ENCODE measurements around the gene TMEM167B.

The TMEM167B gene

GRCh38 chr1:109112652-109113285 lies 22.2 kb downstream of the TMEM167B start:
- Histone ChIP-seq H2AFZ (ENCODE audit: low read depth, low read length, severe bottlenecking) (peak overlapping the region; percentile 99), H3K9me3 (ENCODE audit: insufficient read depth, low read length) (no peaks in the 10 kb centered on the region), H3K9ac (ENCODE audit: low read length) (peak overlapping the region; percentile 52), H3K27ac (ENCODE audit: low read depth, low read length) (no peak overlapping the region), H3K9me2 (replicated peaks; ENCODE audit: insufficient read depth, low read length) (no peaks in the 10 kb centered on the region), H4K20me1 (ENCODE audit: low read depth, low read length) (no peaks in the 10 kb centered on the region), H3K36me3 (ENCODE audit: low read length) (no peaks in the 10 kb centered on the region), H3F3A (ENCODE audit: insufficient read depth) (peaks cover 12% of the 10 kb centered on the region; the same call in 1 of the 2 replicates), H3K27me3 (ENCODE audit: low read length) (no peaks in the 10 kb centered on the region), H3K4me2 (ENCODE audit: low read depth, low read length, poor library complexity, severe bottlenecking) (peak overlapping the region; percentile 90), H3K4me3 (ENCODE audit: insufficient read depth, low read length, poor library complexity, severe bottlenecking) (peak overlapping the region; percentile 9), H3K79me2 (ENCODE audit: insufficient read depth, low read length) (no peaks in the 10 kb centered on the region)
- TF ChIP-seq CTCF (IDR thresholded peaks at IDR 0.05; ENCODE audit: insufficient read depth, low read length, poor library complexity, severe bottlenecking) (peak; percentile 94), EZH2phosphoT487 (conservative IDR thresholded peaks at IDR 0.05; ENCODE audit: low read length) (no peak)

- H3K4me2 ChIP-seq (ENCODE audit: low read depth, low read length, poor library complexity, severe bottlenecking) = peak within 1 kb of the TSS; percentile 90
- H3F3A ChIP-seq (ENCODE audit: insufficient read depth) = peaks cover 12% of the 10 kb centered on the region; the same call in 1 of the 2 replicates
- H3K9ac ChIP-seq (ENCODE audit: low read length) = peak within 1 kb of the TSS; percentile 52
- peak within 1 kb of the TSS; percentile 99 for H2AFZ ChIP-seq (ENCODE audit: low read depth, low read length, severe bottlenecking)
- H3K36me3 ChIP-seq (ENCODE audit: low read length) = no peaks in the 10 kb centered on the region
- H3K79me2 ChIP-seq (ENCODE audit: insufficient read depth, low read length) = no peaks in the 10 kb centered on the region
- peak within 1 kb of the TSS; percentile 63 for H3K4me3 ChIP-seq (ENCODE audit: insufficient read depth, low read length, poor library complexity, severe bottlenecking)
- no peaks in the 10 kb centered on the region for H3K9me3 ChIP-seq (ENCODE audit: insufficient read depth, low read length)
- H3K9me2 ChIP-seq (replicated peaks; ENCODE audit: insufficient read depth, low read length) = no peaks in the 10 kb centered on the region
- TF ChIP-seq CTCF (IDR thresholded peaks at IDR 0.05; ENCODE audit: insufficient read depth, low read length, poor library complexity, severe bottlenecking) (no peak), EZH2phosphoT487 (conservative IDR thresholded peaks at IDR 0.05; ENCODE audit: low read length) (no peak)
- H3K27ac ChIP-seq (ENCODE audit: low read depth, low read length) = no peak within 1 kb of the TSS
- no peaks in the 10 kb centered on the region for H4K20me1 ChIP-seq (ENCODE audit: low read depth, low read length)
- H3K27me3 ChIP-seq (ENCODE audit: low read length) = no peaks in the 10 kb centered on the region
Observed at GRCh38 chr1:109113590-109114341, 23.2 kb downstream of the TMEM167B start, which contains the start of gene ELAPOR1. Gene ELAPOR1, plus strand, starts transcription at chr1:109114115. Its CDS starts 69 bp downstream, at chr1:109114184.

GRCh38 chr1:109114342-109114674 lies 23.7 kb downstream of the TMEM167B start:
- peak overlapping the region; percentile 63 for H3K4me3 ChIP-seq (ENCODE audit: insufficient read depth, low read length, poor library complexity, severe bottlenecking)

More at GRCh38 chr1:109114342-109114674, 23.7 kb downstream of the TMEM167B start:
- no peaks in the 10 kb centered on the region for H3K36me3 ChIP-seq (ENCODE audit: low read length)
- H3K9ac ChIP-seq (ENCODE audit: low read length) = peak overlapping the region; percentile 52
- no peaks in the 10 kb centered on the region for H4K20me1 ChIP-seq (ENCODE audit: low read depth, low read length)
- H3K27ac ChIP-seq (ENCODE audit: low read depth, low read length) = no peak overlapping the region
- H3K4me2 ChIP-seq (ENCODE audit: low read depth, low read length, poor library complexity, severe bottlenecking) = peak overlapping the region; percentile 90
- no peaks in the 10 kb centered on the region for H3K79me2 ChIP-seq (ENCODE audit: insufficient read depth, low read length)
- TF ChIP-seq CTCF (IDR thresholded peaks at IDR 0.05; ENCODE audit: insufficient read depth, low read length, poor library complexity, severe bottlenecking) (no peak), EZH2phosphoT487 (conservative IDR thresholded peaks at IDR 0.05; ENCODE audit: low read length) (no peak)
- H2AFZ ChIP-seq (ENCODE audit: low read depth, low read length, severe bottlenecking) = peak overlapping the region; percentile 99
- peaks cover 12% of the 10 kb centered on the region; the same call in 1 of the 2 replicates for H3F3A ChIP-seq (ENCODE audit: insufficient read depth)
- H3K9me3 ChIP-seq (ENCODE audit: insufficient read depth, low read length) = no peaks in the 10 kb centered on the region
- no peaks in the 10 kb centered on the region for H3K9me2 ChIP-seq (replicated peaks; ENCODE audit: insufficient read depth, low read length)
- no peaks in the 10 kb centered on the region for H3K27me3 ChIP-seq (ENCODE audit: low read length)

Data from SU-DHL-6 (cell line).